ENCODE measurements around the gene RAB6D.
"Not testable (repeated sequence)": the region's sequence is repeated elsewhere in the genome, so short reads cannot be mapped to it uniquely, and the experiment has no call there.

DNA sequence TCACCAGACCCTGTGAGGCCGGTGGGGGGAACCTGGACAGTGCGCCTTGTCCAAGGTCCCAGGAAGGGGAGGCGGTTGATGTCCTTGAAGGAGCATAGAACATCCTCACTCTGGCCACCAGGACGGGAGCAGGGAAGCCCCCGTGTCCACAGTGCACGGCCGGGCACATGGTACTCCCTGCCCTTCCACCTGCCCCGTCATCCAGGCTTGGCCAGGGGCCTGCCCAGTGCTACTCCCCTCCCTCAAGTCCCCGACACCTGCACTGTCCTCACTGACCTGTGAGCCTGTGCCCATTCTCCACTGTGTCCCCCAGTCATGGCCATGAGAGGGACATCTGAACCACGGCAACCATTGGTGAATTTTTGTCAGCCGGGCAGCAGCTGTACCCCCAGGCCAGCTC lies 27.5 kb upstream of the RAB6D start:
- TF ChIP-seq POLR2A, POLR2AphosphoS5 (IDR thresholded peaks at IDR 0.05; ENCODE audit: low read depth, low read length): not testable (repeated sequence)

Data from GM12892 (cell line).